ENCODE data around the gene TFPI. TPM values are rescaled to one million over a fixed set of nuclear protein-coding genes. Genes with fewer than 3 reads are reported as not detected.

The TFPI gene
- total and polyA plus RNA-seq, 2 of the 8 experiments (the other 6 are each of a cell fraction or from before 2014, with no cell fraction given): 2.0 to 7.1 TPM

- TF ChIP-seq RNF2 (IDR thresholded peaks at IDR 0.05; ENCODE audit: borderline replicate concordance, low read depth, low read length, missing control alignments, poor library complexity, severe bottlenecking) (no peak), BACH1 (IDR thresholded peaks at IDR 0.05; ENCODE audit: low read length) (no peak), TAF7 (optimal IDR thresholded peaks at IDR 0.05; ENCODE audit: borderline replicate concordance, low read depth, low read length) (no peak), NRF1 (IDR thresholded peaks at IDR 0.05; ENCODE audit: low read depth, low read length) (no peak), BRCA1 (IDR thresholded peaks at IDR 0.05; ENCODE audit: low read depth, low read length) (no peak)
Measured at GRCh38 chr2:187523325-187523724, 30.9 kb downstream of the TFPI start (continued).
